ENCODE results near the gene USP25. TPM values are rescaled to one million over a fixed set of nuclear protein-coding genes. Genes with fewer than 3 reads are reported as not detected.
"Not testable (repeated sequence)": the region's sequence is repeated elsewhere in the genome, so short reads cannot be mapped to it uniquely, and the experiment has no call there.

Gene USP25
- total RNA-seq, 1 donor from 2014 or later: 60.7 TPM

DNA sequence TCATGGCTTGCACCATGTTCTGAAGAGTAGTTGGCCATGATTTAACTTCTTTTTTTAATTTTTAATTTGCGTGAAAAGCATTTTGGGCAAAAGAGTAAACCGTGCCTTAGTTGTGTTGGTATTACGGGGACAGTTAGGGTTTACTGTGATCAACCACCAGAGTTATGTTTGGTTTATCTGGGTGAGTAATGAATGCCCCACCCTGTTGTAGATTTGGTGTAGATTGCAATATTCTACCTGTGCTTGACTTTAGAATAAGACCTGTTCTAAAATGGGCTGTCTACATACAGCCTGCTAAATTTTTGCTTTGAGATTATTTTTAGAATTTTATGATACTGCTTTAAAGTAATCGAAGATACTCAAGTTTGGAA is 1.4 kb downstream of the USP25 start:
- DNase-seq: no peak

DNA sequence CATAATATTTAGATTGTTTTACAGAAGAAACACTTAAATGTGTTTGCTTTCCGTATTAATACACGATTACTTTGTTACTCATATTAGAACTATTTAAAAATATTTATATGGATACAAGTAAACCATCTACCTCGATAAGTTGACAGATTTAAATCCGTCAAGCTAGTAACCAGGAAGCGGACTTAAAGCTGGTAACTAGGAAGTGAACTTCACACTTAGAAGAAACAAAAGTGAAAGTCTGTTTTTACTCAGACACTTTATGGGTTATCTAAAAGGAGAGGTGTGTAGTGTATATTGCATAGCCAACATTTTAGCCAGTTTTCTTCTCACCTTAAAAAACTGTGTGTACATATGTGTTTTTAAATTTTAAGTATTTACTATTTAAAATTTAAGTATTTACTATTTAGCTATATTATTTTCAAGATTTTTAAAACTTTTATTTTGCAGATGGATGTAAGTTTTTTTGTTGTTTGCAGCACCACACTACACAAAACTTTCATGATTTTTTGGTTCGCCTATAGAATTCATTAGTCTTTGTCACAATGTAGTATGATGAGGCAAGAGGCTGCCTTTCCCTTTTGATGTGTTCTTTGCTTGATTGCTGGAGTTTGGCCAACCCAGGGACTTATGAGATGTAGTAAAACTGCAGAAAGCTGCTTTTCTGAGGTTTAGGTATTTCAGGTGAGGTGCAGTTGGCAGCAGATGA is 2.7 kb downstream of the USP25 start:
- DNase-seq: peak; percentile 30

DNA sequence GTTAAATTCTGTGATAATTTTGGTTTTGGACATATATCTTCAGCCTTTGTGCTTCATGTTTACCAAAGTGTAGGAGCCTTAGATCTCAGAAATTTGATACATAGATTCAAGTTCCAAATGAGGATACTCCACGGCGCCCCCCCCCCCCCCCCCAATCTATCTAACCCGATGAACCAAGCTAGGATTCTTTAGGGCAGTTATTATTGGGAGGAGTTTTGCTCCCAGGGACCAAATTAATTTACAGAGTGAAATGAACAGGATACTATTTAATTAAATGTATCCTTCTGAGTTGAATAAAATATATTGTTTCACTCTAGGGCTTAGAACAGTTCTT is 3.2 kb downstream of the USP25 start:
- DNase-seq: no peak

DNA sequence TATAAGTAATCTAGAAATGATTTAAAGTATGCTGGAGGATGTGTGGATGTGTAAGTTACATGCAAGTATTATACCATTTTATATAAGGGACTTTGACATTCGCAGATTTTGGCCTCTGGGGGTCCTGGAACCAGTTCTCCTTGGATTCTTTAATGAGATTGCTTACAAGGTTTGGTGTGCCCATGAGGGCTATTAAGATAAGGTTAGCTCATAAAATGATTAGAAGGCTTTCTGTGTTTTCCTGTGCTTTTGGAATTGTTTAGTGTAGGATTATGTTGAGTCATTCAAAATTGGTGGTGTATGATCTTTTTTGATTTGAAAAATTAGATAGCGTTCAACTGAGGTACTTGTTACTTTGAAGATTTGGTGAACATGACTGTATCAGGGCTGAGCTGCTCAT is 5.6 kb downstream of the USP25 start:
- no peak for DNase-seq

DNA sequence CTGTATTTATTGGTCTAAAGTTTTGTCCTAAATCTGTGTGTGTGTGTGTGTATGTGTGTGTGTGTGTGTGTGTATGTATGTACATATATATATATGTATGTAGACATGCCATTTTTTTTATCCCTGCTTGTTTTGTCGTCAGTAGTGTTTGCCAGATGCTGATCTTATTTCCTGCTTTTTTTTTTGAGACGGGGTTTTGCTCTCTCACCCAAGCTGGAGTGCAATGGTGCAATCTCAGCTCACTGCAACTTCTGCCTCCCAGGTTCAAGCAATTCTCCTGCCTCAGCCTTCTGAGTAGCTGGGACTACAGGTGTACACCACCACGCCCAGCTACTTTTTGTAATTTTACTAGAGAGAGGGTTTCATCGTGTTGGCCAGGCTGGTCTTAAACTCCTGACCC is 6.1 kb downstream of the USP25 start:
- DNase-seq: not testable (repeated sequence)

DNA sequence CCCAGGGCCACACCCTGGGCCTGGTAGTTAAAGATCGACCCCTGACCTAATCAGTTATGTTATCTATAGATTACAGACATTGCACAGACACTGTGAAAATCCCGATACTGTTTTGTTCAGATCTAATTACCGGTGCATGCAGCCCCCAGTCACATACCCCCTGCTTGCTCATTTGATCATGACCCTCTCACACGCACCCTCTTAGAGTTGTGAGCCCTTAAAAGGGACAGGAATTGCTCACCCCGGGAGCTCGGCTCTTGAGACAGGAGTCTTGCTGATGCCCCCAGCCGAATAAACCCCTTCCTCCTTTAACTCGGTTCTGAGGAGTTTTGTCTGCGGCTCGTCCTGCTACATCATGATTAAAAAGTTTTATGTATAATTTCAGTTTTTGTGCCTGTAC is 9.0 kb downstream of the USP25 start:
- DNase-seq: not testable (repeated sequence)

DNA sequence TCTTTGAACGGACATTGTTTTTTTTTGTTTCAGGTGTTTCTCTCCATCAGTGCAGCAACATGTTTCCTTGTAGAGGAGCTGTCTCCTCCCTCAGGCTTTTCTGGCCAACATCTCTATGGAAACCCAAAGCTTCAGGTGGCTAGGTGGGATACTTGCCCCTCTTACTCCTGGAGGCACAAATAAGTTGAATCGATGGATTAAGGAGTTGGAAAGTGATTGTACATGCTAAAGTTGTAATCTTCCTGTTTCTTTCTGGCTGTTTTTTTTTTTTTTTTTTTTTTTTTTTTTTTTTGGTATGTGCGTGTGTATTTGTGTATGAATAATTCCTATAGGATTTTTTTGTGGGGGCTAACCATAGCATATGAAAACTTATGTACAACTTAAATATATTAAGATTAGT is 10.6 kb downstream of the USP25 start:
- no peak for DNase-seq

DNA sequence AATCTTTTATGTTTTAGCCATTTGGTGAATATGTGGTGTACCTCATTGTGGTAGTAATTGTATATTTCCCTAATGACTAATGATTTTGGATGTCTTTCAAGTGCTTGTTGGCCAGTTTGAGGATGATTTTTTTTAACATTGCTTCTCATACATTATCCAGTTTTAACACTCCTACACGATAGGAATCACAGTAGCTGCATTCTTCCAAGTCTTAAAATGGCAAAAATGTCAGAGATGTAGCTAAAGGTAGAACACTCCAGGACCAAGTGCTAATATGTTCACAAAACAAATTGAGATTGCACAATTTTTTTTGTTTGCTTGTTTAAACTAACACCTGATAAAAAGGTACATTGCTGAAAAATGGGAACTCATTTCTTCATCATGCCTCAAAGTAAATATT is 11.7 kb downstream of the USP25 start:
- DNase-seq: no peak

DNA sequence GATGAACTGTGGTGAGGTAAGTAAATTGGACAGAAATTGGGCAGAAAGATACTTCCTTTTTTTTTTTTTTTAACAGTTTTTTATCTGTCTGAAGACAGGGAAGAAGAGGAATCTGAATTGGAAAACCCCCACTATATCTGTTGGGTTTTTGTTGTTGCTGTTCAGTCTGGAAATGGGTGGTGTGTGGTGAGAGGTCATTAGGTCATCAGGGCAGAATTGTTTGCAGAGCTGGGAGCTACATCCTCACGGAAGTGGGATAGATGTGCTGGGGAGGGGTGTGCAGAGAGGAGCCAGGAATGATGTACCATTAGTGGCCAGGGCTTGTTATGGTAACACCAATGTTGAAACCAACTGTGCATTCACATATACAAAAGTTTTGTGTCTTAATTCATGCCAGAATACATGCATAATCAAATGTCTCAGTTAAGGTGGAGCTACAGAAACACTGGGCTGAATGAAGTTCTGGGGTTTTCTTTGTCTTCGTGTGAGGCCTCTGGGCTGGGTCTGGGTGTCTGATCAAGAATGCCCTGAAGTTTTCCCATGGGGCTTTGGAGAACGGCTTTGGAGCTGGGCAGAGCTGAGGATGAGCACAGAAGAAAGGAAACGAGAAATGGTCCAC is 12.4 kb downstream of the USP25 start:
- DNase-seq: no peak

DNA sequence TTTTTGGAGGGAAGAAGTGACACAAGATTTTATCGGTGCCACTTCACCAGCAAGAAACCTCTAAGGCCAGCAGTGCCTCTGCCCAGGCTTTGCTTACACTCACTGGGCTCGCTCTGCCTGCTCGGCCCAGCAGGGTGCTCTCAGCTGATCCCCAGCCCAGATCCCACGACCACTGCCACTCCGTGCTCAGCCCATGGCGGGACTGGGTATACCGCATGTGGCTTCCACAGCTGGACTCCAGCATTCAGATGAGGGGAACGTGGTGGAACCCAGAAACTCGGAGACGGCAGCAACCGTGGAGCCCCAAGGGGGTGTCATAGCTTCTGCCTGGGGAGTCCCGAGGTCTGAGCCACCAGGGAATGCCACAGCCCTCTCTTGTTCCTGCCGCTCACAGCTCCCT is 12.9 kb downstream of the USP25 start:
- DNase-seq: no peak

DNA sequence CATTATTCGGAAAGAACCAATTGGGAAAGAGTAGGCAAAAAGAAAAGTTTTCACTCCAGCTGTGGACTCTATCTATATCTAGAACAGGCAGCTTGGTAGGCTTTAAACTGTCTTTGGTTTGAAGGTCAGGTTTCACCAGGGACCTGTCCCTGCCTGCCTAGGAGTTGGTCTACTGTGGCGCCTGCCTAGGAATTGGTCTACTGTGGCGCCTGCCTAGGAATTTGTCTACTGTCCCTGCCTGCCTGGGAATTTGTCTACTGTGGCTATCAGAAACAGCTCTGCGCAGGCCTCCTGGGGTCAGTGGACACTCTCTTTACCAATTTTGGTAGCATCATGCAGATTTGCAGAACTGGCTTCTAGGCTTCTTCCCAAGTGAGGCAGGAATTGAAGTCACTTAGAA is 13.8 kb downstream of the USP25 start:
- DNase-seq: no peak

DNA sequence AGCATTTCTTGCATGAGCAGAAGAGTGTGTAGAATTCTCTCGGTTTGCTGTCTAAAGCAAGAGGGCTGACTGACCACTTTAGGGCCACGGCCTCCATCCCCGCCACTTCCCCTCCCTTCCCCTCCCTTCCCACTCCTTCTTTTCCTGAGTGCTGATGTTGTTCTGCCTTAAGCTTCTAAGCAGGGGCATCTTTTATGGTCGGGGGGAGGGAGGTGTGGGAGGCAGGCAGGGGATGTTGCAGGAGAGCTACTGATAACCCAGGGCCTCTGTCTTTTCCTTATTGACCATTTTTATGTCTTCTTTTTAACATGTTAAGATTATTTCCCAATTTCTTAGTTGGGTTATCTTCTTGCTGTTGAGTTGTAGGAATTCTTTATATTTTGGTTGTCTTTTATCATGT is 15.1 kb downstream of the USP25 start:
- no peak for DNase-seq

DNA sequence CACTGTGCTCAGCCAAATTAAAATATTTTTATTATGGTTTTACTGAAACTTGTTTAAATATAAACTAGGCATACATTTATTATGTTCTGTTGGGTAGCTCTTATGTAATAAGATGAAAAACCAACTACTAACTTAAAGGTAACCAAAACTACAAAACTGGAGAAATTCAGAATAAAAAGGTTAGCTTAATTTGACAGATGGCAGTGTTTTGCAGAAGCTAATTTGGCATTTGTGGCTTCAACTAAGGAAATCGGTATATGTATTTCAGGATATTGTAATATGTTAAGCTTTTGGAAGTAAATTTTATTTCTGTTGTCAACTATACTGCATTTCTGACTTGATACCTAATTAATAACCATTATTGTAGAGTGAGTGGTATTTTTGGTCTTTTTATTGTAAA is 18.8 kb downstream of the USP25 start:
- DNase-seq: no peak

DNA sequence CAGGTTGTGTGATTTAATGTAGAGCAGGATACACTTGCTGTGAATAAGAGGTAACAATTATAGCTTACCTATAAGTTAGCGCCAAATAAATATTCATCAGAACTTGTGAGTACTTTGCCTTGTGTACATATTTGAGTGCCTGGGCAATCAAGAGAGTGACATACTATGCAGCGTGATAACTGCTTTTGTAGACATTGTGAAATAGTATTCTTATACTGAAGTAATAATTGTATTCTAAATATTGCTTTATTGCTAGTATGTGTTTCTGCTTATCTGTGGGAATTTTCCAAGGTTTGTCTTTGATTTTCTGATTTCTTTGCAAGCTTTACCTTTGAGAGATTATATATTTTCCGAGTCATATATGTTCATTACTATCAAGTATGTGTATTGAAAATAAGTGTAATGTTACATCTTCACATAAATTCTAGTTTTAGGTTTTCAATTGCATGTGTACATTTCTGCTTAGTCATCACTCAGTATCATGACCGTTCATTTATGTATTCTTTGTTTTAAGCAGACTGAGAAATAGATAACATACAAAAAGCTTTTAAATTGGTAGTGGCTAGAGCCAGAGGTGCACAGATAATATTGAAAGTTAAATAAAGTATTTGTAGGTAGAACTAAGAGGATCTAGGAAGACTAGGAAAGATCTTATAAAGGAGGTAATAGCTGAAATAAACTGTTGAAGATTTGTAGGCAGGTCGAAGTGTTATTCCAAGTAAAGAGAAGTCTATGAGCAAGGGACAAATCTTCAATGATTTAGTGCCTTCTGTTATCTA is 19.5 kb downstream of the USP25 start:
- DNase-seq: no peak

DNA sequence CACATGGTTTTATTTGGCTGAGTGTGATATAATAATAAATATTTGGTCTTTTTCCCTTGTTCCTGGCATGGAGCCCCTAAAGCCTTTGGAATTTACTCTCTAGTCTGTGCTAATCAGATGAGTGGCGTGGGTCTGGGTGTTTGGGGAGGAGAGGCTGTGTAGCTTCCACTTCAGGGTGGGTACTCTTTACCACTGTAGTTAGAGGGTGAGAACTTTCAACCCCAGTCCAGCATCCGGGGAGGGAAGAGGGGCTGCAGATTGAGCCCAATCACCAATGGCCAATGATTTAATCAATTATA is 20.0 kb downstream of the USP25 start:
- peak; percentile 48 for DNase-seq

DNA sequence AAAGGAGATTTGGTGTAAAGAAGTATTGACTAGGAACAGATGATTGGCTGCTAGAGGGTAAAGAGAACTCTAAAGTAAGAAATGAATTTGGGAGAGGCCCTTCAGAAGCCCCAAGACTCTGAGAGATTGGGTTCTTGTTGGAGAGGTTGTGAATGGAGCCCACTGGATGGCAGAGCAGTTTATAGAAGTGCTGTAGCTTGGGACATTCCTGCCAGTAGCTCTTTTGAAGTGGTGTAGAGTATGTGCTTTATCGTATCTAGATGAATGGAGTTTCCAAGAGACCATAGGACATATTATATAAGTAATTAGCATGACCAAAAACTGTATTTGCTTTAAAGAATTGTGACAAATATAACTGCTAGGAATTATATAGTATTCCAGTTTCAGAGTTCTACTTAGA is 21.3 kb downstream of the USP25 start:
- no peak for DNase-seq

DNA sequence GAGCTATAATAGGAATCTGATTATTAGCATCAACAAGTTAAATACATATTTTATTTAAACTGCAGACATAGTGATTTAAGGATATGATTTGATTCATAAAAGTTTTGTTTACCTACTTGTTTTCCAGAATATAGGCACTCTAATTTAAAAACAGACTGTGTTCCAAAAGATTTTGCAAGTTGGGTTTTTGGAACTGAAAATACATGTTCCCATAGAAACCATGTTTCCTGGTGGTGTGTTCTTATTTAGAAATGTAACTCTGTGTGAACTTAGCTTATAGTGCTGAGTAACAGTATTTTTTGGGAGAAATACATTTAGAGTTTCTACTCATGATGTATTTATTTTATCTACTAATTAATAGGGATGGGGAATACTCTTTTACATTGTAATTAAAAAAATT is 21.8 kb downstream of the USP25 start:
- peak; percentile 65 for DNase-seq

DNA sequence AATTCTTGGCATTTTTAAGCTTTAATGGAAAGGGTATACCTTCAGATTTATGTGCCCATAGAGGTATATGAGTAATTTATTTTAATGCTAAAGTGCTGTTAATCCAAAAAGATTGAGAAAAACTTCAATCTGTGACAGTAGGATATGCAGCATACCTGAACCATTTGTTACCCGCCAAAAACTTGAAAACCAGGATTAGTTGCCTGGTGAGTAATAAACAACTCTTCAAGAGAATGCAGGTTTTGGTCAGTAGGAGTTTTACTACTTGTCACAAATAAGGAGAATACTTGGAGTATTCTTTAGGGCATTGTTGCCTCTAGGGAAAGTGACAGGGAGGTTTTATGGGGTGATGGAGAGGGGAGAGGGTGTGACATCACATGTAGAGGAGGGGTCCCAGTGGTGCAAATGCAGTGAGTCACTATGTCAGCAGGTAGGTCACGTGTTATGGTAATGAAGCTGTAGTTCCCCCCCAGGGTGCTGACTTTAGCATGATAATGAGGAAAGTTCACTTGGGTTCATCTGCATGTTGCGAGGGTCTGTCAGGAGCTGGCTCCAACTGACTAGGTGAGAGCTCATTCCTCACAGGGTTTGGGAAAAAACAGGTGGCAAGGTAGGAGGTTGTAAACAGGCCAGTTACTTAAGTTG is 23.1 kb downstream of the USP25 start:
- no peak for DNase-seq

DNA sequence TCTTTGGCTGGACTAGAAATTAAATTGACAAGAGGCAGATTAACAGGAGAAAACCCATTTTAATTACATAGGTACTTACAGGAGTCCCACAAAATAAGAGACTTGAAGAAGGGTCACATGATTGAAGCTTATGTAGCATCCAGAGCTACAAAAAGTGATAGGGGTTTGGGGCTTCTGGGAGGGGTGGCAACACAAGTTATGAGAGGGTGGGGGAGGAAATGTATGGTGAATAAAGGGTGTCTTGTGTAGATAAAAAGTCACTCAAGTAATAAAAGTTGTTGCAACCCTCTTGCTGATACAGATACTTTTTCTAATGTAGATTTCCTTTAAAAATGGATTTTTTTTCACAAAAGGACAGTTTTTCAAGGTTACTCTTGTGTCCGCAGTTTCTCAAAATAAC is 24.0 kb downstream of the USP25 start:
- no peak for DNase-seq

DNA sequence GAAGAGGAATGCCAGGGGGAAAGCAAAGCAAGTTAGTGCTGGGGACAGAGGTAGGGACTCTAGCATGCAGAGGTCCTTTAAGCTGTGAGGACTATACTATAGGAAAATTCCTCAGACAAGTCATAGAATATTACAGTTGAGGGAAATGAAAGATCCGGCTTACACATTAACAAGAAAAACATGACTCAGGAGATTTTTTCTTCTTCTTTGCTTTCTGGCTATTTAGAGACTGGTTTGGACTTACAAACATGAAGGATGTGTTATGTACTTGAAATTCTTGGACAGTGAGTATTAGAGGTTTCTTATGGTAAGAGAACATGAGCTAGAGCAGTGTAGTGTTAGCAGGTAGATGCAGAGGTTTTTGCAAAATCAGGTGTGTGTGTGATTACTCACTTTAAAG is 24.9 kb downstream of the USP25 start:
- no peak for DNase-seq

DNA sequence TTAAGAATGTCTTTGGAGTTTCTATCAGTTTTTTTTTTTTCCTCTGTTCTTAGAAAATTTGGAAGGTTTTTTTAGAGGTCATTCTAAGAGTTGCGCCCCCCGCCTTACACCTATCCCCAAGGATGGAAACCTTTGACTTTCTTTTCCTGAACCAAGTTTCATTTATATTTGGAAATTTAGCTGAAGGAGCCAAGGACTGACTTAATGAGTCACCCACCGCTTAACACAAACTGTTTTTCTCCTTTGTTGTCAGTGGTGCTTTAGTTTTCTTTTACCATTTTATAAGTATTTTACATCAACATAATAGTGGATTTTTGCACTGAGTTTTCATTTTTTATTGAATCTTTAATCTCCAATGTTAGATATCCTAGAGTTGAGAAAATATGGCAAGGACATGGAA is 25.3 kb downstream of the USP25 start:
- DNase-seq: no peak

DNA sequence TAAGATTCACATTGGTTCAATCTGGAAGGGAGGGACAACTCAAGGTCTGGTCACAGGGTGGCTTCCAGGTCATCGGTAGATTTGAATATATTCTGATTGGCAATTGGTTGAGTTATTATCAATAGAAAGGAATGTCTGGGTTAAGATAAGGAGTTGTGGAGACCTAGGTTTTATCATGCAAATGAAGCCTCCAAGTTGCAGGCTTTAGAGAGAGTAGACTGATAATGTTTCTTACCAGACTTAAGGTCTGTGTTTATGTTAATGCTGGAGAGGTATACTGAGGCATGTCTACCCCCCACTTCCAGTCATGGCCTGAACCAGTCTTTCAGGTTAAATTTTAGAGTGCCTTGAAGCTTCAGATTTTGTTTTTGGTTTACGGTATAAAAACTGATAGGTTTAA is 29.7 kb downstream of the USP25 start:
- DNase-seq: no peak

DNA sequence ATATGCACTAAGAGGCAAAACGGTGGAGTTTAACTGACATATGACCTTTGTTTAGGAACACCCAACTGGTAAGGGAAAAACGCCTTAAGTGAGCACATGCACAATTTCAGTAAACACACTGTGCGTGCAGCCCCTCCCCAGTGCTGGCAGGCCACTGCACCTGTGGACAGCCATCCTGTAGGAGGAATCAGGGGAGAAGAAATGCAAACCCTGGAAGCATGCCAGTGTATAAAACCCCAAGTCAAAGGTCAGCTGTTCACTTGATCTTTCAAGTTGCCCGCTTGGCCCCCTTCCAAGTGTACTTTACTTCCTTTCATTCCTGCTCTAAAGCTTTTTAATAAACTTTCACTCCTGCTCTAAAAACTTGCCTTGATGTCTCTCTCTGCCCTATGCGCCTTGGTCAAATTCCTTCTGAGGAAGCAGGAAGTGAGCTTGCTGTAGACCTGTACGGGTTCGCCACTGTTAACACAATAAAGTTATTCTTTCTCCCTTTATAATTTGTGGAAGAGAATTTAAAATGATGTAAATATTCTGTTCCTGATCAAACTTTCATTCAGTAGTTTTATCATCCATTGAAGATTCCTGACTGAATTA is 31.8 kb downstream of the USP25 start:
- no peak for DNase-seq
